ENCODE results near the gene PDZD8. TPM values are rescaled to one million over a fixed set of nuclear protein-coding genes. Genes with fewer than 3 reads are reported as not detected.

Gene PDZD8
- total RNA-seq, result 36.9 TPM

GRCh38 chr10:117375360-117376178 is at the start of gene PDZD8:
Gene PDZD8 (minus strand): TSS chr10:117375440. CDS start chr10:117375227, 213 bp downstream.

DNA sequence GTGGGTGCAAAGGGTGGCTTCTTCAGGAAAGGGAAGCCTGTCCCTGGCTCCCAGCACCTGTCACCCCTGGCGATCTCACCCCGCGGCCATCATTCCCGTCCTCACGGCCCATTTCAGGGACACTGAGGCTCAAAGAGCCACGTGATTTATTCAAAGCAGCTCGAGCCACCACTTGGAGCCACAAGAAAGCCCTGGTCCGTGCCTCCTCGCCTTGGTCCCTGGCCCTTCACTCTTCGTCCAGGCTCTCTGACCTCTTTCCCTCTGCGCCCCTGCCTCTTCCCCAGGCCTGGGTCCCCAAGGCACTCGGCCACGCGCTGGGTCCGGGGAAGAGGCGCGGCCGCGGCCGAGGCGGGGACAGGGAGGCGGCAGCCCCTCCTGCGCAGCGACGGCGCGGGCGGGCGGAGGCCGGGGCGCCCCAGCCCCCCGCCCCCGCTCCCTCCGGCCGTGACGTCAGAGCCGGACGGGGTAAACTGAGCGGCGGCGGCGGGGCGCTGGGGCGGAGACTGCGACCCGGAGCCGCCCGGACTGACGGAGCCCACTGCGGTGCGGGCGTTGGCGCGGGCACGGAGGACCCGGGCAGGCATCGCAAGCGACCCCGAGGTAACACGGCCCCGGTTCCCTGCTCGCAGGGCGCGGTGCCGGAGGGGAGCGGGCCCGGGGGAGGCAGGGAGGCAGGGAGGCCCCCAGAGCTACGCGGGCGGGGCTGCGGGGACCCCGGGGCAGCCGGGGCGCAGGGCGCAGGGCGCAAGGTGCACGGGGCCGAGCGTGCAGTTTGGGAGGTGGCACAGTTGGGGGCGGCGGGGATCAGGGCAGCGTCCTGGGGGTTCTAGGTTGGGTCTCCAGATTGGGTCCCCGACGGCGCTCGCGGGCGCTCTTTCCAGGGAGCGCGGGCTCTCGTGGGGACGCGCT is 134.4 kb downstream of the PDZD8 start, which contains the start of gene SLC18A2:
TSS of gene SLC18A2 (plus strand) at position 494 of the 909 bp plus-strand sequence. CDS start 580 bp downstream, outside the sequence.

Other genes starting within 250 kb of the PDZD8 start
- 4.6 TPM for gene VAX1, start 237.2 kb downstream of the PDZD8 start, total RNA-seq
- not detected for gene KCNK18, start 178.0 kb downstream of the PDZD8 start, total RNA-seq
- gene SLC18A2, start 134.3 kb downstream of the PDZD8 start, total RNA-seq, result 13.1 TPM
- 1.4 TPM for gene EMX2, start 167.3 kb upstream of the PDZD8 start, total RNA-seq

Data from diencephalon (tissue), 1 donor.